ENCODE data around the gene RDX.
"Not testable (repeated sequence)": the region's sequence is repeated elsewhere in the genome, so short reads cannot be mapped to it uniquely, and the experiment has no call there.

Gene RDX

DNA sequence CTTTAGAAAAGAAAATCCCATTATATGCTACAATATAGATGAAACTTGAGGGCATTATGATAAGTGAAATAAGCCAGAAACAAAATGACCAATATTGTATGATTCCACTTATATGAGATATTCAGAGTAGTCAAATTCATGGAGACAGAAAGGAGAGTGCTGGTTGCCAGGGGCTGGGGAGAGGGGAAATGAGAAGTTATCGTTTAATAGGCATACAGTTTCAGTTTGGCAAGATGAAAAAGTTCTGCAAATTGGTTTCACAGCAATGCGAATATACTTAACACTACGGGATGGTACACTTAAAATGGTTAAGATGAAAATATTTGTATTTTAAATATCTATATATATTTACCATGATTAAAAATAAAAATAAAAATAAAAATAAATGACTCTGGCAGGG is 31.1 kb upstream of the RDX start:
- Histone ChIP-seq H3K27me3 (ENCODE audit: control insufficient read depth, insufficient read depth, low read length, poor library complexity, severe bottlenecking) (no peaks in the 10 kb centered on the region), H3K4me3 (ENCODE audit: insufficient read depth, low read depth, low read length) (no peak overlapping the region), H3K4me1 (ENCODE audit: control insufficient read depth, insufficient read depth, low read length) (peaks cover 4% of the 10 kb centered on the region), H3K27ac (ENCODE audit: insufficient read depth, low read depth, low read length, poor library complexity, severe bottlenecking) (no peak overlapping the region), H3K9me3 (ENCODE audit: control insufficient read depth, low read length) (no peaks in the 10 kb centered on the region), H3K36me3 (ENCODE audit: control insufficient read depth, insufficient read depth, low read length) (no peaks in the 10 kb centered on the region)
- WGBS, 2 experiments = 96 to 98% methylated on average over 2 to 3 of the region's 3 CpGs

DNA sequence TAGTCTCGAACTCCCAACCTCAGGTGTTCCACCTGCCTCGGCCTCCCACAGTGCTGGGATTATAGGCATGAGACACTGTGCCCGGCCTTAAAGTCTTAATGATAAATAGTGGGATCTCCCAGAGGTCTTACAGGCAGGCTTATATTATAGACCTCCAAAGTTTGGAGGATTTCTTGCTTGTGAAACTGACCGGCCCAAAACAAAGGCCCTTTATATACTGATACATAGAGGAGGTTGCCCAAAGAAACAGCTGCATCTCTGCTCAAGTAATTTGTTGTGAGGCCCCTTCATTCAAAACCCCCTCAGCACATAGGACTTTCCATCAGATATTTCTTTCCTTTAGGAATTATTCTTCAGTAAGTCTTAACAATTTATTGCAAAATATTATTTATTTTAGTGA is 27.4 kb upstream of the RDX start:
- Histone ChIP-seq H3K4me3 (ENCODE audit: insufficient read depth, low read depth, low read length) (no peak overlapping the region), H3K36me3 (ENCODE audit: control insufficient read depth, insufficient read depth, low read length) (no peaks in the 10 kb centered on the region), H3K4me1 (ENCODE audit: control insufficient read depth, insufficient read depth, low read length) (peaks cover 19% of the 10 kb centered on the region), H3K27ac (ENCODE audit: insufficient read depth, low read depth, low read length, poor library complexity, severe bottlenecking) (no peak overlapping the region), H3K9me3 (ENCODE audit: control insufficient read depth, low read length) (no peaks in the 10 kb centered on the region), H3K27me3 (ENCODE audit: control insufficient read depth, insufficient read depth, low read length, poor library complexity, severe bottlenecking) (no peaks in the 10 kb centered on the region)
- 92 to 93% methylated on average over 4 of the region's 4 CpGs for WGBS, 2 experiments

DNA sequence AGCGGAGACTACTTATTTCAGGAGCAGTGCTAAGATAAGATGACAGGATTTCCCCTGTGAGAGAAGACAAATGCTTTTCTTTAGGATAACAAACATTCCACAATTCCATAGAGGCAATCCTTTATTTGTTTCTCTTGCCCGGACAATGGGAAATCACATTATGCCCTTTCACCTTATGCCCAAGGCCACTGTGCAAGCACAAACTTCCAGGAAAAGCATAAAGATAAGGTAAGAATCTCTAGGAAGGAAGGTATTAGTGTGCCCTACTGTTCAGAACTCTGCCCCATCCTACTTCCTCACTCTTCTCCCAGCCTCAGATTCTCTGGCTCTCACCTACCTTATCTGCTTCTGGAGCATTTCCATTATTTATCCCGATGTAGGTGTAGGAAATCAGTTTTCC is 23.1 kb upstream of the RDX start:
- H3K9me3 ChIP-seq (ENCODE audit: control insufficient read depth, low read length) = no peaks in the 10 kb centered on the region
- peaks cover 27% of the 10 kb centered on the region for H3K4me1 ChIP-seq (ENCODE audit: control insufficient read depth, insufficient read depth, low read length)
- H3K4me3 ChIP-seq (ENCODE audit: insufficient read depth, low read depth, low read length) = no peak overlapping the region
- 73 to 95% methylated on average over 2 of the region's 3 CpGs for WGBS, 2 experiments
- no peaks in the 10 kb centered on the region for H3K36me3 ChIP-seq (ENCODE audit: control insufficient read depth, insufficient read depth, low read length)
- no peaks in the 10 kb centered on the region for H3K27me3 ChIP-seq (ENCODE audit: control insufficient read depth, insufficient read depth, low read length, poor library complexity, severe bottlenecking)
- no peak overlapping the region for H3K27ac ChIP-seq (ENCODE audit: insufficient read depth, low read depth, low read length, poor library complexity, severe bottlenecking)

DNA sequence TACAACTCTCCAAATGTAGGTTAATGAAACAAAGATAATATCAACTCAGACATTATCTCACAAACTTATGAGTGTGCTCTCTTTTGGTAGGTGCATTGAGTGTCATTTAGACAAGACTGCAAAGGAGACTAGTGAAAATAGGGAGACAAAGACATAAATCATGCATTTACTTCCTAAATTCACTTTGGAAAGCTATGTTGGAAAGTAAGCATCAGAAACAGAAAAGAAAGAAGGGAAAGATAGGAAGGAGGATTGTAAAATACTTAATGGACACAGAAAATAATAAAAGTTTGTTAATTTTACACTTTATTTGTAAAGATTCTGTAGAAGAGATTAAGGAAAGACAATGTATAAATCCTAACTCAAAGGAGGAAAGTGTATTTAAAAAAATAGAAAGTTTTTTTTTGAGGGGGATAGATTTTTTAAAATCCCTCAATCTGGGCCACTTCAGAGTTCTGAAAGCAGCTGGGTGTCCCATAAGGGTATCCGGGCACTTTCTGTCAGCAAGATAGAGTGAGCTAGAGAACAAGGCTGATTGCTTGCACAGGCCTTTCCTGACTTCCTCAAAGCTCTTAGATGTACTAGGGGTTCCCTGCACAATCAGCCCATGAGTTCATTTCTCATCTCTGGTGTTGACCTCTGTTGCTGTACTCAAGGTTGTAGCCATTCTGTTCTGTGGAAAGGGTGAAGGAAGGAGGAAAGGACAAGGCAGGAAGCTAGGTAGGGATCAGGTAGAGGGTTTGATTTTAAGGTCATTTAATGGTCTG is 22.4 kb upstream of the RDX start:
- Histone ChIP-seq H3K27ac (ENCODE audit: insufficient read depth, low read depth, low read length, poor library complexity, severe bottlenecking) (no peak overlapping the region), H3K36me3 (ENCODE audit: control insufficient read depth, insufficient read depth, low read length) (no peaks in the 10 kb centered on the region), H3K4me1 (ENCODE audit: control insufficient read depth, insufficient read depth, low read length) (peaks cover 27% of the 10 kb centered on the region), H3K9me3 (ENCODE audit: control insufficient read depth, low read length) (no peaks in the 10 kb centered on the region), H3K27me3 (ENCODE audit: control insufficient read depth, insufficient read depth, low read length, poor library complexity, severe bottlenecking) (no peaks in the 10 kb centered on the region), H3K4me3 (ENCODE audit: insufficient read depth, low read depth, low read length) (no peak overlapping the region)
- 89 to 90% methylated on average over 1 of the region's 1 CpG for WGBS, 2 experiments

DNA sequence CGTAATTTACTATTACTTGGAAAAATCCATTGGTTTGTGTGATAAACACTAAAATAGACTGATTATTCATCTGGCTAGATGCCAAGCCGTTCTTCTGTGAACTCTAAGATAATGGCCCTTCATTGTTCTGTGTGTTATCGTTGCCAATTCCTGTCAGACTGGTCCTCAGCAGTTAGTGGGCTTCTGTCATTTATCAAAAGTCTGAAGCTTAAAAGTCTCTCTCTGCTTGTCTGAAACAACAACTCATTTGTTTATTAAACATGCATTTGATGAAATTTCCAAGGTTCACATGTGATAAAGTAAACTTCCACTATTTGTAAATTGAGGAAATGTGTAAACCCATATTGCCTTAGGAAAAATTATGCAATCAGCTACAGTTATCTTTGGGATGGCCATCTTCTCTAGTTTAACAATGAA is 21.1 kb upstream of the RDX start:
- 73 to 74% methylated on average over 2 to 3 of the region's 3 CpGs for WGBS, 2 experiments
- H3K27me3 ChIP-seq (ENCODE audit: control insufficient read depth, insufficient read depth, low read length, poor library complexity, severe bottlenecking) = no peaks in the 10 kb centered on the region
- H3K27ac ChIP-seq (ENCODE audit: insufficient read depth, low read depth, low read length, poor library complexity, severe bottlenecking) = no peak overlapping the region
- H3K36me3 ChIP-seq (ENCODE audit: control insufficient read depth, insufficient read depth, low read length) = no peaks in the 10 kb centered on the region
- H3K9me3 ChIP-seq (ENCODE audit: control insufficient read depth, low read length) = no peaks in the 10 kb centered on the region
- H3K4me1 ChIP-seq (ENCODE audit: control insufficient read depth, insufficient read depth, low read length) = peaks cover 27% of the 10 kb centered on the region
- H3K4me3 ChIP-seq (ENCODE audit: insufficient read depth, low read depth, low read length) = no peak overlapping the region

DNA sequence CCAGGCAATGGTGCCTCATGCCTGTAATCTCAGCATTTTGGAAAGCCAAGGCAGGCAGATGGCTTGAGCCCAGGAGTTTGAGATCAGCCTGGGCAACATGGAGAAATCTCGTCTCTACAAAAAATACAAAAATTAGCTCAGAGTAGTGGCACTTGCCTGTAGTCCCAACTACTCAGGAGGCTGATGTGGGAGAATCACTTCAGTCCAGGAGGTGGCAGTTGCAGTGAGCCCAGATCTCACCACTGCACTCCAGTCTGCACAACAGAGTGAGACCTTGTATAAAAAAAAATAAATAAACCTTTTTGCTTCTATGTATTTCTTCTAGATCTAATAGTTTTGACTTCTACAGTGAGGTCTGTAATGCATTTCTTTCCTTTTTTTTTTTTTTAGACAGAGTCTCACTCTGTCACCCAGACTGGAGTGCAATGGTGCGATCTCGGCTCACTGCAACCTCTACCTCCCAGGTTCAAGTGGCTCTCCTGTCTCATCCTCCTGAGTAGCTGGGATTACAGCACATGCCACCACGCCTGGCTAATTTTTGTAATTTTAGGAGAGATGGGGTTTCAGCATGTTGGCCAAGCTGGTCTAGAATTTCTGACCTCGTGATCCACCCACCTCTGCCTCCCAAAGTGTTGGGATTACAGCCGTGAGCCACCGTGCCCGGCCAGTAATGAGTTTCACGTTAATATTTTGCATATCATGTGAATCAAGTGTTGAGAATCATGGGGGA is 18.1 kb upstream of the RDX start:
- Histone ChIP-seq H3K27ac (ENCODE audit: insufficient read depth, low read depth, low read length, poor library complexity, severe bottlenecking) (no peak overlapping the region), H3K4me1 (ENCODE audit: control insufficient read depth, insufficient read depth, low read length) (peaks cover 20% of the 10 kb centered on the region), H3K9me3 (ENCODE audit: control insufficient read depth, low read length) (no peaks in the 10 kb centered on the region), H3K4me3 (ENCODE audit: insufficient read depth, low read depth, low read length) (no peak overlapping the region), H3K27me3 (ENCODE audit: control insufficient read depth, insufficient read depth, low read length, poor library complexity, severe bottlenecking) (no peaks in the 10 kb centered on the region), H3K36me3 (ENCODE audit: control insufficient read depth, insufficient read depth, low read length) (no peaks in the 10 kb centered on the region)
- 85 to 89% methylated on average over 9 of the region's 9 CpGs for WGBS, 2 experiments

DNA sequence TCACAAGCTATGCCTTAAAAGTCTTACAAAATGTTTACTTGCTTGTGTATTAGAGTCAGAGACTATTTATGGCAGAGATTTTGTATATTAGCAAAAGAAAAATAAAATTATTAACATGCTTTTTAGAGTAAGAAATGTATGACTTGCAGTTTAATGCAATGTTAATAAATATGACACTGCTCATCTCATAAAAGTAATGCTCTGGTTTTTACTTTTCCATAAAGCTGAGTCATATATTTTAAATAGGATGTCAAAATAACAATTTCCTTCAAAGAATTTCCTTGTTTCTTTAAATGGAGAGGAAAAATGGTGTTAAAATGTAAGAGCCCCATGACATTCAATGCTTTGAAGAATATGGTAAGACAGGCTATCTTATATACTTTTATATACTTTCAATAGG is 16.3 kb upstream of the RDX start:
- H3K9me3 ChIP-seq (ENCODE audit: control insufficient read depth, low read length) = no peaks in the 10 kb centered on the region
- H3K27me3 ChIP-seq (ENCODE audit: control insufficient read depth, insufficient read depth, low read length, poor library complexity, severe bottlenecking) = no peaks in the 10 kb centered on the region
- no peak overlapping the region for H3K4me3 ChIP-seq (ENCODE audit: insufficient read depth, low read depth, low read length)
- H3K27ac ChIP-seq (ENCODE audit: insufficient read depth, low read depth, low read length, poor library complexity, severe bottlenecking) = no peak overlapping the region
- no peaks in the 10 kb centered on the region for H3K36me3 ChIP-seq (ENCODE audit: control insufficient read depth, insufficient read depth, low read length)
- H3K4me1 ChIP-seq (ENCODE audit: control insufficient read depth, insufficient read depth, low read length) = peaks cover 17% of the 10 kb centered on the region

DNA sequence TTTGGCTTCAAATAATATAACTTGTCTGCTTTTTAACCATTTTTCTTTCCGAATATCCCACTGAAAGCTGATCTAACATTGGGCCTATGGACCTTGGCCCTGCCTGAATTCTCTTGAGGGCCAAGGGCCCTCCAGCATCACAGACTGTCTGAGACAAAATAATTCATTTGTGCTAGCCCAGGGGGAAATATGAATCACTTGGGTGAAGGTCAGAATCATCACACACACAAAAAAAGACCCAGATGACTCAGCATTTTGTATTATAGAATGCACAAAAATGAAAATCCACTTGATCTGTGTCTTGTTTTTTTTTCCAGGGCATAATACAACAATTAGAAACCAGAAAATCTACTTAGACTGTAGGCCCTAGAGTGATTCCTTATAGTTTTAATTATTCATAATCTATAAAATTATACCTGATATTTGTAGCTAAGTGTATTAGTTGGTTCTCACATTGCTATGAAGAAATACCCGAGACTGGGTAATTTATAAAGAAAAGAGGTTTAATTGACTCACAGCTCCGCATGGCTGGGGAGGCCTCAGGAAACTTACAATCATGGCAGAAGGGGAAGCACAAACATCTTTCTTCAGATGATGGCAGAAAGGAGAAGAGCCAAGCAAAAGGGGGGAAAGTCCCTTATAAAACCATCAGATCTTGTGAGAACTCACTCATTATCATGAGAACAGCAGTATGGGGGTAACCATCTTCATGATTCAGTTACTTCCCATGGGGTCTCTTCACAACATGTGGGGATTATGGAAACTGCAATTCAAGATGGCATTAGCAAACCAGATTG is 15.6 kb upstream of the RDX start:
- 77 to 89% methylated on average over 3 of the region's 3 CpGs for WGBS, 2 experiments
- H3K27ac ChIP-seq (ENCODE audit: insufficient read depth, low read depth, low read length, poor library complexity, severe bottlenecking) = no peak overlapping the region

DNA sequence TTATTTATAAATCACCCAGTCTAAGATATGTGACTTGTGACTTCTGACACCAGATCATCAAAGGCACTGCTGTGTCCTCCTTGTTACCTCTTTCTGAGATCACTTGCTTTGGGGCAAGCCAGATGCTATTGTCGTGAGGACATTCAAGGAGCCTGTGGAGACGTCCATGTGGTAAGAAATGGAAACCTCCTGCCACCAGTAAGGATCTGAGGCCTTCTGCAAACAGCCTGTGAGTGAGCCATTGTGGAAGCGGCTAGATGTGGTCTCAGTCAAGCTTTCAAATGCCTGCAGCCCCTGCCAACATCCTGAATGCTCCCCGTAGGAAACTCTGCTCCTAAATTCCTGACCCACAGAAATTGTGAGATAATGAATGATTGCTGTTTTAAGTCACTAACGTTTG is 11.7 kb upstream of the RDX start:
- Histone ChIP-seq H3K36me3 (ENCODE audit: control insufficient read depth, insufficient read depth, low read length) (no peaks in the 10 kb centered on the region), H3K27me3 (ENCODE audit: control insufficient read depth, insufficient read depth, low read length, poor library complexity, severe bottlenecking) (no peaks in the 10 kb centered on the region), H3K27ac (ENCODE audit: insufficient read depth, low read depth, low read length, poor library complexity, severe bottlenecking) (no peak overlapping the region)

More for the DNA sequence above, 15.6 kb upstream of the RDX start:
- no peaks in the 10 kb centered on the region for H3K36me3 ChIP-seq (ENCODE audit: control insufficient read depth, insufficient read depth, low read length)
- peaks cover 10% of the 10 kb centered on the region for H3K4me1 ChIP-seq (ENCODE audit: control insufficient read depth, insufficient read depth, low read length)
- no peak overlapping the region for H3K4me3 ChIP-seq (ENCODE audit: insufficient read depth, low read depth, low read length)
- no peaks in the 10 kb centered on the region for H3K27me3 ChIP-seq (ENCODE audit: control insufficient read depth, insufficient read depth, low read length, poor library complexity, severe bottlenecking)
- H3K9me3 ChIP-seq (ENCODE audit: control insufficient read depth, low read length) = no peaks in the 10 kb centered on the region

DNA sequence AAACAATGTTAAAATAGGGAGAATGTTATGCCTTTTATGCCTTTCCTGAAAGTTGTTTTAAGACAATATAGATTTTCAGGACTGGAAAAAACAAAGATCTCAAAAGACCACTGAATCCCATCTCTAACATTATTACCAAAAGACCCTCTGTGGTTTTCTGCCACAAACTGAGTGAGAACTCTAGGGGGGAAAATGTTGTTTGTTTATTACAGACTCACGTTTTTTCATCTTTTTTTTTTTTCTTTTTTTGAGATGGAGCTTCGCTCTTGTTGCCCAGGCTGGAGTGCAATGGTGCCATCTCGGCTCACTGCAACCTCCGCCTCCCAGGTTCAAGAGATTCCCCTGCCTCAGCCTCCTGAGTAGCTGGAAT is 9.6 kb upstream of the RDX start:
- H3K27ac ChIP-seq (ENCODE audit: insufficient read depth, low read depth, low read length, poor library complexity, severe bottlenecking); H3K4me3 ChIP-seq (ENCODE audit: insufficient read depth, low read depth, low read length); H3K4me1 ChIP-seq (ENCODE audit: control insufficient read depth, insufficient read depth, low read length); H3K27me3 ChIP-seq (ENCODE audit: control insufficient read depth, insufficient read depth, low read length, poor library complexity, severe bottlenecking); H3K36me3 ChIP-seq (ENCODE audit: control insufficient read depth, insufficient read depth, low read length); H3K9me3 ChIP-seq (ENCODE audit: control insufficient read depth, low read length): not testable (repeated sequence)
- 85 to 91% methylated on average over 4 of the region's 4 CpGs for WGBS, 2 experiments

More for the DNA sequence above, 11.7 kb upstream of the RDX start:
- Histone ChIP-seq H3K9me3 (ENCODE audit: control insufficient read depth, low read length) (no peaks in the 10 kb centered on the region), H3K4me3 (ENCODE audit: insufficient read depth, low read depth, low read length) (no peak overlapping the region), H3K4me1 (ENCODE audit: control insufficient read depth, insufficient read depth, low read length) (peaks cover 9% of the 10 kb centered on the region)
- 7 to 13% methylated on average over 3 to 4 of the region's 5 CpGs for WGBS, 2 experiments

Measured in ectodermal cell (in vitro differentiated cells).